IPS-NIHi7 (cell line): ENCODE results near the gene MAP3K2.
"Not testable (repeated sequence)": the region's sequence is repeated elsewhere in the genome, so short reads cannot be mapped to it uniquely, and the experiment has no call there.

ENCODE experiments used
- DNase-seq: peaks from one replicate; pipeline ENCODE4 v3.0.0; 2012; ENCODE audit warnings: mixed read lengths; ENCODE audit errors: extremely low spot score

Gene MAP3K2

GRCh38 chr2:127421116-127421800 lies 33.5 kb upstream of the MAP3K2 start:
- no peak for DNase-seq

- DNase-seq = no peak
Observed at GRCh38 chr2:127420039-127420864, 32.5 kb upstream of the MAP3K2 start.

- no peak for DNase-seq
Observed at GRCh38 chr2:127419448-127420038, 31.8 kb upstream of the MAP3K2 start.

GRCh38 chr2:127419112-127419430 lies 31.3 kb upstream of the MAP3K2 start:
- no peak for DNase-seq

GRCh38 chr2:127418300-127419111 lies 30.7 kb upstream of the MAP3K2 start, which contains the start of gene PROC:
TSS of gene PROC (plus strand) at chr2:127418427. CDS start at chr2:127419943, 1,516 bp downstream.
- no peak for DNase-seq

- DNase-seq = no peak
Observed at GRCh38 chr2:127417406-127417805, 29.6 kb upstream of the MAP3K2 start.

GRCh38 chr2:127416506-127417001 lies 28.8 kb upstream of the MAP3K2 start:
- no peak for DNase-seq

- DNase-seq = peak; percentile 90
Observed at GRCh38 chr2:127415593-127416505, 28.1 kb upstream of the MAP3K2 start.

GRCh38 chr2:127414638-127415592 lies 27.1 kb upstream of the MAP3K2 start:
- no peak for DNase-seq

- DNase-seq = no peak
Observed at GRCh38 chr2:127413782-127414637, 26.2 kb upstream of the MAP3K2 start.

GRCh38 chr2:127413200-127413599 lies 25.4 kb upstream of the MAP3K2 start:
- no peak for DNase-seq

- DNase-seq = no peak
Observed at GRCh38 chr2:127411653-127412369, 24.0 kb upstream of the MAP3K2 start.

- DNase-seq = no peak
Observed at GRCh38 chr2:127410871-127411652, 23.3 kb upstream of the MAP3K2 start.

- not testable (repeated sequence) for DNase-seq
Observed at GRCh38 chr2:127409716-127410115, 21.9 kb upstream of the MAP3K2 start.

- DNase-seq = no peak
Observed at GRCh38 chr2:127408807-127409099, 21.0 kb upstream of the MAP3K2 start.

- peak; percentile 92 for DNase-seq
Observed at GRCh38 chr2:127408004-127408806, 20.4 kb upstream of the MAP3K2 start.

- DNase-seq = no peak
Observed at GRCh38 chr2:127407661-127408003, 19.9 kb upstream of the MAP3K2 start.
